Activated CD4-positive, alpha-beta T cell treated with anti-CD3 and anti-CD28 coated beads, Interleukin-2, amount 50 U/mL, for 48 hours (primary cell): ENCODE measurements around the gene AGRN.

ENCODE experiments used
- DNase-seq, 2 experiments: peaks; one replicate each; pipeline ENCODE4 v3.0.0-alpha.2; 2020

AGRN gene

GRCh38 chr1:1098681-1099421, 78.9 kb downstream of the AGRN start:
- no peak for DNase-seq

DNA sequence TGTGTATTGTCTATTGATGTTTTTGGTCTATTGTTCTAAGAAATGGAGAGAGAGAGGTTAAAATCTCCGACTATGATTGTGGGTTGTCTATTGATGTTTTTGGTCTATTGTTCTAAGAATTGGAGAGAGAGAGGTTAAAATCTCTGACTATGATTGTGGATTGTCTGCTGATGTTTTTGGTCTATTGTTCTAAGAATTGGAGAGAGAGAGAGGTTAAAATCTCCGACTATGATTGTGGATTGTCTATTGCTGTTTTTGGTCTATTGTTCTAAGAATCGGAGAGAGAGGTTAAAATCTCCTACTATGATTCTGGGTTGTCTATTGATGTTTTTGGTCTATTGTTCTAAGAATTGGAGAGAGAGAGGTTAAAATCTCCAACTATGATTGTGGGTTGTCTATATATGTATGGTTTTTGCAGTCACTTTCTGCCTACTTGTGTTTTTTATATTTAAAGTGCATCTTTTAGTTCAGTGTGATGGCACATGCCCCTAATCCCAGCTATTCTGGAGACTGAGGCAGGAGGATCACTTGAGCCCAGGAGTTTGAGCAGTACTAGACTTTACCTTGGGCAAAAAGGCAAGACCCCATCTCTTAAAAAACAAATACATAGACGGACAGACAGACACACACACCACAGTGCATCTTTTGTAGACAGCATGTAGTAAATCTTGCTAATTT, 79.7 kb downstream of the AGRN start:
- DNase-seq, result no peak

DNA sequence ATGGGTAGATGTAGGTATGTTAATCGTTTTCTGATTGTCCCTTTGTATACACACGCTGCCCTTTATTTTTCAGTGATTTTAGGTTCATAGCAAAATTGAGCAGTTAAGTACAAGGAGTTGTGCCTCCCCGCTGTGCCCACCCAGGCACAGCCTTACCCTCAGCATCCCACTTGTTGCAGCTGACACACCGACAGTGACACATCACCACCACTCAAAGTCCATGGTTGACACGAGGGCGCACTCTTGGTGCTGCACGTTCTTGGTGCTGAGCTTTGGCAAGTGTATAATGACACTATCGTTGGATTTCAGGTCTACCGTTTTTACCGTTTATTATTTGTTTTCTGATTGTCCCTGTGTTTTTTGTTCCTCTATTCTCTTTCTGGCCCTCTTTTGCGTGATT, 80.4 kb downstream of the AGRN start:
- DNase-seq, result no peak

GRCh38 chr1:1101503-1101902, 81.6 kb downstream of the AGRN start:
- no peak for DNase-seq

GRCh38 chr1:1104152-1104551, 84.2 kb downstream of the AGRN start:
- DNase-seq, result peak in 1 of 2 experiments; percentile 37
